GM19351 (cell line): ENCODE data around the gene CTXN1.

Source experiments
- ATAC-seq: cut with Tn5 transposase; IDR thresholded peaks from one replicate; pipeline ENCODE4 v1.9.1; 2021; ENCODE audit warnings: mild to moderate bottlenecking, moderate library complexity; ENCODE audit not compliant: unreplicated experiment

The CTXN1 gene

GRCh38 chr19:7915250-7916102 lies 10.5 kb downstream of the CTXN1 start:
- ATAC-seq: no peak

GRCh38 chr19:7914598-7915045 lies 11.3 kb downstream of the CTXN1 start, which contains the start of gene TGFBR3L:
Gene TGFBR3L, plus strand, starts transcription at chr19:7914830.
- no peak for ATAC-seq

GRCh38 chr19:7914099-7914498 lies 11.8 kb downstream of the CTXN1 start:
- no peak for ATAC-seq

- no peak for ATAC-seq
Observed at GRCh38 chr19:7913652-7914051, 12.3 kb downstream of the CTXN1 start.

DNA sequence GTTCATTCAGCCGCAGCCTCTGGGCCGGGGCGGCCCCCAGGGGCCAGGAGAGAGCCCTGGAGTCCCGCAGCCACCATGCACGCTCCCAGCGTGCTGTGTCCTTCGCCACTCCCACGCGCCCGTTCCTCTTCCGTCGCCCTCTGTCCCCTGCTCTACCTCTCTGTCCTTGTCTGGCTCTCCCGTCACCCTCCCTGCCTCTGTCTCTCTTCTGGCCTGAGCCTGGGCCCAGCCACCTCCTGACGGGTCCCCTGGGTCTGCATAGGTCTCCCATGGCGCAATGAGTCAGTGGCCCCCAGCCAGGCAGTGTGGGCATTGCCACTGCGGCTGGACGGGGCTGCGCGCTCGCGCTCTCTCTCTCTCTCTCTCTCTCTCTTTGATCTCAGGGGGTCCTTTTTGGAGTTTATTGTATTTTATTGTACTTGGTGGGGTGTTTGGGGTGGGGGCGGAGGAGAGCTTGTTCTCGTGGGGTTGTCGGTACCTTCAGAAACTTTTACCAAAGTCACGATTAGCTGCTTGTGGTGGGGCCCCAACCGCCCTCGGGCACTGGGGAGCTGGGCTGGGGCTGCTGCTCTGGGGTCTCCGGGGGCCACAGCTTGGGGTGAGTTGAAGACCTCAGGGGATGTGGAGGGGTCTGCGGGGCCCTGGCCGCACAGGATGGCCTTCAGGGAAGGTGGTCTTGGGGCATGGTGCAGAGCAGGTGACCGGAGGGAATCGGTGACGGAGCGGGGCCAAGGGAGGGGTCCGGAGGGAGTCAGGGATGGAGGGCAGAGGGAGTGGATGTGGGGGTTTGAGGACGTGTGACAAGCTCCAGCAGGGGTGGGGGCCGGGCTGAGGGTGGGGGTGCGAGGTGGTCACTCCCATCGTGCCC lies 13.0 kb downstream of the CTXN1 start:
- ATAC-seq: no peak

DNA sequence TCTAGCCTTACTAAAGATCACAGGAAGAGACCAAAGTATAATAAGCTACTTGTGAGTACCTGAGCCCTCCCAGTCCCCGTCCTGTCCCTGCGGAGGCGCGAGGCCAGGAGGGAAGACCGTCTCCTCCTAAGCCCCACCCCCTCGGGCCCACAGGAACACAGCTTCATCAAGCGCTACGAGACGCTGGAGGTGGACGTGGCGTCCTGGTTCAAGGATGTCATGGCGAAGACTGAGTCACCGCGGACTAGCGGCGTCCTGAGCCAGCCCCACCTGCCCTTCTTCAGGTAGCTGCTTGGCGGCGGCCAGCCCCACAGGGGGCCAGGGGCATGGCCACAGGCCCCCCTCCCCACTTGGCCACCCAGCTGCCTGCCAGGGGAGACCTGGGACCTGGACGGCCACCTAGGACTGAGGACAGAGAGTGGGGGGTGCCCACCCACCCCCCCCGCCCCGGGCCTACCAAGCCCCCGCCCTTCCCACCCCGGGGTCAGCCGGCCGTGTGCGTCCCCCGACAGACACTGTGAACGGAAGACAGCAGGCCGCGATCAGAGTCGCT lies 13.7 kb downstream of the CTXN1 start:
- ATAC-seq: no peak

GRCh38 chr19:7911508-7912143 lies 14.3 kb downstream of the CTXN1 start:
- ATAC-seq: no peak

- no peak for ATAC-seq
Observed at GRCh38 chr19:7910321-7911161, 15.4 kb downstream of the CTXN1 start.

- ATAC-seq: no peak
Observed at GRCh38 chr19:7909471-7910067, 16.4 kb downstream of the CTXN1 start.

- no peak for ATAC-seq
Observed at GRCh38 chr19:7908742-7909461, 17.0 kb downstream of the CTXN1 start.

DNA sequence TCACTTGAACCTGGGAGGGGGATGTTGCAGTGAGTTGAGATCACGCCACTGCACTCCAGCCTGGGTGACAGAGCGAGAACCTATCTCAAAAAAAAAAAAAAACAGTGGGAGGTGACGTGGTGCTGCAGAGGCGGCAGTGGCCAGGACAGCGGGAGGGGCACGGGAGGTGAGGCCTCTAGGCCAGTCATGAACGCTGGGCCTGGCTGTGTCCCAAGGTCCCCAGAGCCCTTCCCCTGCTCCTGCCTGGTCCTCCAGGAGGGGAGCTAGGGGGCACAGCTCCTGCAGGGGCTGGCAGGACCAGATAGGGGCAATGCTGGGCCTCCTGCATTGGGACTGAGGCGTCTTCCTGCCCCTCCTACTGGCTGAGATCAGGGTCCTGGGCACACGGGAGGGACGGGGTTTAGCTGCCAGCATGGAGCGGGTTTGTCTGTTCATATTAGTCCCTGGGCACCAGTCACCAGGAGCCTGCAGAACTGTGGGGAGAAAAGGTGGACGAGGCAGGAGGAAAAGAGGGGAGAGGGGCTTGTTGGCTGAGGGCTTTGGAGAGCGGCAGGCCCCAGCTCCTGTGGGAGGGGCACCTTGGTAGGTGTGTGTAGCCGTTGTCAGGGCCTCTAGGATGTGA lies 17.7 kb downstream of the CTXN1 start:
- no peak for ATAC-seq

DNA sequence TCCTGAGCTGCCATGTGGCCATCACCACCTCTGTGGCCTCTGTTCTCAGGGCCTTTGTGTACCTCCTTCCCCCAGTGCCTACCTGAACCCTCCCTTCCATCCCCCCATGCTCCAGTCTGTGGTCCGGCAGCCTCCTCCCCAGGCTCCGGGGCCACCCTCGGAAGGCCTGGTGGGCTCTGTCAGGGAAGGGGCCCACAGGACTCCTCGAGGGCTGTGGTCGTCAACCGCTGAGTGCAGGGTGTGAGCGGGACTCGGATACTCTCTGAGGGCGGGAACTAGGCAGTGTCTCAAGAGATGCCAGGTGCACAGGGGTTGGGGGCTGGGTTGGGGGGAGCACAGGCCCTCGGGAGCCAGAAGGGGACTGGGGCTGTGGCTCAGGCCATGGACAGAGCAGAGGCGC lies 18.4 kb downstream of the CTXN1 start:
- no peak for ATAC-seq

GRCh38 chr19:7907122-7907521 lies 18.8 kb downstream of the CTXN1 start:
- no peak for ATAC-seq

DNA sequence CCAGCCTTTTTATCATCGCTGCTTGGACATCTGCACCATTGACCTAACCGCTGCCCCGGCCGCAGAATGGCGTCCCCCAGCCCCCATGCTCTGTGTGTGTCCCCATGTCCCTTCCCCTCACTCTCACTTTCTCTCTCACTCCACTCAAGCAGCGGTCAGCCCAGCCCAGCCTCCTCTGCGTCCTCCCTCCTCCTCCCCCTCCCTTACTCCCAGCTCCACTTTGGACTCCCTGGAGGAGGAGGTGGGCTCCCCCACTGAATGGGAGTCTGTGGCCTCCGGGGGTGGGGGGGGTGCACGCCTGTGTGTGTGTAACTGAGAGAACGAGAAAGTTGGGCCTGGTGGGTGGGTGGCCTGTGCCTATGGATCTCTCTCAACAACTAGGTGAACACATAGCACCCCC lies 20.1 kb downstream of the CTXN1 start:
- ATAC-seq: no peak

GRCh38 chr19:7905268-7905667 lies 20.7 kb downstream of the CTXN1 start:
- no peak for ATAC-seq

DNA sequence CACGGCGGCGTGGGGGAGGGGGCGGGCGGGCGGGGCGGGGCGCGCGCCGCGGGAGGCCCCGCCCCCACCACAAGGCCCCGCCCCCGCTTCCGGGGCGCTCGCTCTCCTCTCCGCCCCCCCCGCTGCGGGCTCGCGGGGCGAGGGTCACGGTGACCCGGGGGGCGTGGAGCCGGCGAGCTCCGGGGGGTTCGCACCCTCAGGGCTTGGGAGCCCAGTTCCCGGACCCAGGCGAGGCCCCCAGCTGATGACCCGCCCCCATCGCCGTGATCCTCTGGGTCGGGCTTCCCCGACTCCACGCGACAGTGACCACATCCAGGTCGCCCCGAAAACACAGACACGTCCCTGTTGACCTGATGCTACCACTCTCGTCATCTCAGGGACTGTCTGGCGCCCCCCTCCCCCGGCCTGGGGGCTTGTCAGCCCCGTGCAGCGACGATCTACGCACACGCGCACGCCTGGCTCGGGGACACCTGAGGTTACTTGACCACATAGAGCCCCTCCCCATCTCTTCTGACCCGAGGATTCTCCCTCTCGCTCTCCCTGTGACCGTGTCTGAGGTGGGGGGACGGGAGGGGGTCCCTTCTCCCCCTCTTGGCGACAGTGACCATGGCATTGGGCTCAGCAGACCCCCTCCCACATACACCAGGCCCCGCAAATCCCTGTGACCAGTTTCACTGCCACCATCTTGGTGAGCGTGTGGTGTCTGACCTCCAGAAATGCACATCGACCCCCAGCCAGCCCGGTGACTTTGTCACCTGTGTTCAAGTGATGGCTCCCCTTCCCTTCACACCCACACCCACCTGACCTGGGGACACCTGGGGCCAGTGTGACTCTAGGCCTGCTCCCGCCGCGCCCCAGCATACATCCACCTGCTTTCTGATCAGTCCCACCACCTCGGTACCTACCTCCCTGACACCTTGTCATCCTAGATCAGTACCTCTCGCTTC lies 21.6 kb downstream of the CTXN1 start:
- ATAC-seq: peak; percentile 31

- peak; percentile 80 for ATAC-seq
Observed at GRCh38 chr19:7903244-7904073, 22.5 kb downstream of the CTXN1 start, which contains the start of gene MAP2K7. Gene MAP2K7, plus strand, starts transcription at chr19:7903877. Its CDS starts 68 bp downstream, at chr19:7903945.
